ENCODE measurements around the gene PPIL6.

DNA sequence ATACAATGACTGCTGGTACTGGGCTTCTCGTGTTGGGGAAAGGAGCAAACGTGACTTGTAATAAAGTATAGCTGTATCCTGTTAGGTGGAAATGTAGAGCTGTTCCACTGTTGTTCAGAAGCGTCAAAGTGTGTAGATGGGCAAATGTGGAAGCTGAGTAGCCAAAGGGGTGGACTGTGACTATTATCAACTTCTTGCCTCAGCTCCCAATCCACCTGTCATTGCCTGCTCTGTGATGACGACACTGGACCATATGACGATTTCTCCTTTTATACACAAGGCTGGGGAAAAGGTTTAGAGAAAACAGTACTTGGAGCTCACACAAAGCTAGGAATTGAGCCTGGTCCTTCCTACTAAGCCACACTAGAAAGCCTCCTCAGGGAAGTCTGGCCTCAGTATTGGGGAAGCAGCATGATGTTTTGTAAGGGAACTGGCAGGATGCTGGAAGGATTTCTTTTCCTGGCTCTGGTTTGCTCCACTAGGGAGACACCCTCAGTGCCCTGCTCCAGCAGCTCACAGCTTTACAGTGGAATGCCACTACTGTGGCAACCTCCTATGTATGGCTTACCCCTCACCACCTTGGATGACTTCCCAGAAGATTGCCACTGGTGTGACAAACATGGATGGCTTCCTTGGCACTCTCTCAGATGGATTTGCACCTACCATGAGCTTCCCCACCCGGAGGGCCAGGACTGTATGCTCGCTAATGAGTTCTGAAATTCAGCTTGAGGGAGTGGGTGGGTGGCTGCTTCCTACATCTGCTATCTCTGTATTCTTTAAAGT lies 78.1 kb downstream of the PPIL6 start:
- no peak for TF ChIP-seq POLR2A (IDR thresholded peaks at IDR 0.05)
- TF ChIP-seq, protein P1, sequence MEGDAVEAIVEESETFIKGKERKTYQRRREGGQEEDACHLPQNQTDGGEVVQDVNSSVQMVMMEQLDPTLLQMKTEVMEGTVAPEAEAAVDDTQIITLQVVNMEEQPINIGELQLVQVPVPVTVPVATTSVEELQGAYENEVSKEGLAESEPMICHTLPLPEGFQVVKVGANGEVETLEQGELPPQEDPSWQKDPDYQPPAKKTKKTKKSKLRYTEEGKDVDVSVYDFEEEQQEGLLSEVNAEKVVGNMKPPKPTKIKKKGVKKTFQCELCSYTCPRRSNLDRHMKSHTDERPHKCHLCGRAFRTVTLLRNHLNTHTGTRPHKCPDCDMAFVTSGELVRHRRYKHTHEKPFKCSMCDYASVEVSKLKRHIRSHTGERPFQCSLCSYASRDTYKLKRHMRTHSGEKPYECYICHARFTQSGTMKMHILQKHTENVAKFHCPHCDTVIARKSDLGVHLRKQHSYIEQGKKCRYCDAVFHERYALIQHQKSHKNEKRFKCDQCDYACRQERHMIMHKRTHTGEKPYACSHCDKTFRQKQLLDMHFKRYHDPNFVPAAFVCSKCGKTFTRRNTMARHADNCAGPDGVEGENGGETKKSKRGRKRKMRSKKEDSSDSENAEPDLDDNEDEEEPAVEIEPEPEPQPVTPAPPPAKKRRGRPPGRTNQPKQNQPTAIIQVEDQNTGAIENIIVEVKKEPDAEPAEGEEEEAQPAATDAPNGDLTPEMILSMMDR (IDR thresholded peaks at IDR 0.05) = no peak

Data from body of pancreas (tissue), 4 donors.